GM12864 (cell line): ENCODE data around the gene PLA2G6.

Source experiments
- DNase-seq: peaks from one replicate; pipeline ENCODE4 v3.0.0-alpha.2; 2011; ENCODE audit warnings: low read depth
- H3K4me3 ChIP-seq: 2 replicates; pipeline ENCODE4 v1.5.1; 2011; ENCODE audit warnings: mild to moderate bottlenecking, low read depth, low read length, control low read depth
- CTCF ChIP-seq: IDR thresholded peaks from 2 replicates; pipeline ENCODE4 v1.5.1; 2011; ENCODE audit warnings: low read depth, mild to moderate bottlenecking, moderate library complexity, low read length, control low read depth, inconsistent platforms; ENCODE audit errors: missing control alignments

Gene PLA2G6

GRCh38 chr22:38085501-38085900 is 96.1 kb downstream of the PLA2G6 start:
- TF ChIP-seq CTCF = no peak
- no peak for DNase-seq
- no peak overlapping the region for H3K4me3 ChIP-seq

DNA sequence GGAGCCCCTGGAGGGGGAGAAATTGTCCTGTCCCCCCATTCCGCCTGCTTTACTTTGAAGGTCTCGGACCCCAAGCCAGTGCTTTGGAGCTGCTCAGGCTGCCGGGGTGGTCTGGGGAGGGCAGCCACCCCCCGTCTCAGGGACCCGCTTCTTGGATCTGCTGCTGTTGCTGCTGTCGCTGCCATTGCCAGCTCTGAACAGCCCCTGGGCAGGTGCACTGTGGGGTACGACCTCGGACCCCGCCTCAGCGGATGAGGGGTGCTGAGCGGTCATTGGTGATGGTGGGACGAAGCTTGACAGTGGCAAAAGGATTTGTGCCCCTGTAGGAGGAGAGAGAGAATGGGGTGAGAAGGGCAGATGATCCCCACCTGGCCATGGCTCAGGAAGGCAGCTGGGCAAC is 96.6 kb downstream of the PLA2G6 start:
- DNase-seq = no peak
- H3K4me3 ChIP-seq = no peak overlapping the region
- no peak for TF ChIP-seq CTCF

- no peak for TF ChIP-seq CTCF
- no peak for DNase-seq
- no peak within 1 kb of the TSS for H3K4me3 ChIP-seq
Observed at GRCh38 chr22:38083931-38084631, 97.5 kb downstream of the PLA2G6 start, which contains the start of gene SLC16A8. Gene SLC16A8, minus strand, starts transcription at chr22:38084184. Its CDS starts 1,311 bp downstream, at chr22:38082873.

DNA sequence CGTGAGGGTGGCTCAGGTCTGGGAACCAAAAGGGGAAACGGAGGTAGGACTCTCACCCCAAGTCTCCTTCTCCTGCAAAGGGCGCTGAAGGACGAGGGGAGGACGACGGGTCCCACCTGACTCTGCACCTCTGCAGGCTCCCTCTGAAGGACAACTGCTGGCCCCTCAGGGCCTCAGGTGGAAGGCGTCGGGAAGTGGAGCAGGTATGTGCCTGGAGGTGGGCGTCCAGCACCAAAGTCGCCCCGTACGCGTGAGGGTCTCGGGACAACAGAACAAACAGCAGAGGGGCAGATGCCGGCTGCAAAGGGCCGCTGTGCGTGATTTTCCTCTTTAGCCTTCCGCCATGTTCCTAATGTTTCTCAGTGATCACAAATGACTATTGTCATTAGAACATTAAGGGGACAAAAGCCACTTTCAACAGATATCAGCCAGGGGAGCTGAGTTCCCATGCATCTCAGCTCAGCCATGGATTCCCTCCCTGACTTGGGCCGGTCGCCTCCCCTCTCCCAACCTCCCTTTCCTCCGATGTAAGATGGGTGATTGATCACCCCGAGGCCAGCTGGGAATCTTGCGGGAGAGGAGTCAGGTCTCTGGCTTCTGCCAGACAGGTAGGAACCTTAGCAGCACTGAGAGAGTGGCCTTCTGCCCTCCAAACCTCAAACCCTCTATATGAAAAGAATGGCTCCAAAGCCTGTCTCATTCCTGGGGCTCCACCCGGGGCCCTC is 98.5 kb downstream of the PLA2G6 start:
- no peak for DNase-seq
- no peak overlapping the region for H3K4me3 ChIP-seq
- no peak for TF ChIP-seq CTCF

GRCh38 chr22:38081941-38082828 is 99.4 kb downstream of the PLA2G6 start:
- H3K4me3 ChIP-seq = no peak overlapping the region
- TF ChIP-seq CTCF = no peak
- DNase-seq = no peak

DNA sequence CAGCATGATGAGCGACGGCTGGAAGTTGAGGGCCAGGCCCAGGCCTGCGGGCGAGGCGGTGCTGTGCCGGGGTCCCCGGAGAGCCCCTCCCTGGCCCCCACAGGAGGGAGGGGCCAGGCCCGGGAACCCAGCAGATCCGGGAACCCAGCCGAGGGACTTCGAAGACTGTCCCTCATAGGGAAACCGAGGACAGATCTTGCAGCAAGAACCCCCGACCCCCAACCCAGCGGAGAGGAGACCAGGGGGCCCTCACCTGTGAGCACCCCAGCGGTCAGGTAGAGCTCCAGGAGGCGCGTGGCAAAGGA is 100.0 kb downstream of the PLA2G6 start:
- DNase-seq = no peak
- no peak for TF ChIP-seq CTCF
- no peak overlapping the region for H3K4me3 ChIP-seq
